K562 (cell line): Measurements from ENCODE around the gene SYVN1. TPM values are rescaled to one million over a fixed set of nuclear protein-coding genes. Genes with fewer than 3 reads are reported as not detected.

Experiments used
- E2F3 ChIP-seq: fragments of 250-450 bp; sonication (Bioruptor Pico); IDR thresholded peaks from 2 replicates; pipeline ENCODE4 v1.4.0; 2020; ENCODE audit warnings: mild to moderate bottlenecking
- EP300 ChIP-seq: IDR thresholded peaks from 2 replicates; pipeline ENCODE4 v1.6.1; 2012; ENCODE audit warnings: low read length, improper control_type of control experiment
- KDM4B ChIP-seq, 2 experiments: fragments of 450-650 bp in 1 of 2; sonication (generic) in 1 of 2; IDR thresholded peaks; 2 replicates each; pipeline ENCODE4 v1.6.1; 2016 to 2017; ENCODE audit warnings: borderline replicate concordance in 2 of 2, antibody characterized with exemption in 1 of 2, low read depth in 1 of 2, mild to moderate bottlenecking in 1 of 2
- KLF13 ChIP-seq: fragments of 450-650 bp; IDR thresholded peaks from 2 replicates; pipeline ENCODE4 v1.6.1; 2016; ENCODE audit warnings: missing genetic modification characterization, low read depth, mild to moderate bottlenecking, missing compliant biosample characterization, moderate library complexity, borderline replicate concordance
- MYNN ChIP-seq, 2 experiments: sonication (generic); formaldehyde crosslinking in 1 of 2; IDR thresholded peaks; 2 replicates each; pipeline versions ENCODE4 v1.5.0 to v1.6.1; 2016 to 2020; ENCODE audit warnings: antibody characterized with exemption in 1 of 2, missing genetic modification reagents in 1 of 2
- NR2C1 ChIP-seq, 2 experiments: fragments of 450-650 bp; IDR thresholded peaks; 2 replicates each; pipeline ENCODE4 v1.6.1; 2017; ENCODE audit warnings: mild to moderate bottlenecking in 2 of 2, antibody characterized with exemption in 1 of 2, inconsistent platforms in 1 of 2, missing compliant biosample characterization in 1 of 2, missing genetic modification characterization in 1 of 2
- PHB2 ChIP-seq: fragments of 450-650 bp; IDR thresholded peaks from 2 replicates; pipeline ENCODE4 v1.6.1; 2017; ENCODE audit warnings: low read depth
- polyA plus RNA-seq, 8 experiments: library from polyadenylated mRNA; depleted of rRNA in 4 of 8; stranded (reverse) in 5 of 8; unstranded in 3 of 8; fragments of >200 nt; fragmentation: Nextera tagmentation in 2 of 8; fragmentation: Illumina TruSeq in 1 of 8; extraction: Ambion mirVana in 2 of 8; extraction: Trizol in 1 of 8; gene quantifications; 2 replicates each; pipeline versions ENCODE4 v1.2.1 to v1.2.3, GENCODE V29; 2011 to 2014; ENCODE audit warnings: inconsistent platforms in 1 of 8, missing spikeins in 1 of 8
- total RNA-seq, 7 experiments: library from RNA; depleted of rRNA in 6 of 7; stranded (reverse); fragments of >200 nt in 6 of 7; fragmentation: Illumina TruSeq in 2 of 7; extraction: Trizol in 2 of 7; gene quantifications; 2 replicates each; pipeline versions ENCODE4 v1.2.1 to v1.2.3, GENCODE V29; 2011 to 2021; ENCODE audit warnings: low replicate concordance in 1 of 7
- TF ChIP-seq, protein P1 (sequence below): fragments of 450-650 bp; IDR thresholded peaks from 2 replicates; pipeline ENCODE4 v1.6.1; 2016; ENCODE audit warnings: mild to moderate bottlenecking, moderate library complexity
- TF ChIP-seq, protein P2 (sequence below), 3 experiments: fragments of 200-800 bp in 1 of 3; fragments of 250-450 bp in 1 of 3; fragments of 450-650 bp in 1 of 3; sonication (Bioruptor Pico) in 1 of 3; sonication (Bioruptor generic) in 1 of 3; formaldehyde crosslinking in 1 of 3; IDR thresholded peaks; 2 replicates each; pipeline versions ENCODE4 v1.6.1 to v1.8.0; 2016 to 2022; ENCODE audit warnings: mild to moderate bottlenecking in 2 of 3, missing genetic modification characterization in 2 of 3, missing compliant biosample characterization in 1 of 3, moderate library complexity in 1 of 3

SYVN1 gene
- total and polyA plus RNA-seq, 9 of the 15 experiments (the other 6 are each of a cell fraction or from before 2014, with no cell fraction given) = 0.41 to 47.4 (median 9.9) TPM

DNA sequence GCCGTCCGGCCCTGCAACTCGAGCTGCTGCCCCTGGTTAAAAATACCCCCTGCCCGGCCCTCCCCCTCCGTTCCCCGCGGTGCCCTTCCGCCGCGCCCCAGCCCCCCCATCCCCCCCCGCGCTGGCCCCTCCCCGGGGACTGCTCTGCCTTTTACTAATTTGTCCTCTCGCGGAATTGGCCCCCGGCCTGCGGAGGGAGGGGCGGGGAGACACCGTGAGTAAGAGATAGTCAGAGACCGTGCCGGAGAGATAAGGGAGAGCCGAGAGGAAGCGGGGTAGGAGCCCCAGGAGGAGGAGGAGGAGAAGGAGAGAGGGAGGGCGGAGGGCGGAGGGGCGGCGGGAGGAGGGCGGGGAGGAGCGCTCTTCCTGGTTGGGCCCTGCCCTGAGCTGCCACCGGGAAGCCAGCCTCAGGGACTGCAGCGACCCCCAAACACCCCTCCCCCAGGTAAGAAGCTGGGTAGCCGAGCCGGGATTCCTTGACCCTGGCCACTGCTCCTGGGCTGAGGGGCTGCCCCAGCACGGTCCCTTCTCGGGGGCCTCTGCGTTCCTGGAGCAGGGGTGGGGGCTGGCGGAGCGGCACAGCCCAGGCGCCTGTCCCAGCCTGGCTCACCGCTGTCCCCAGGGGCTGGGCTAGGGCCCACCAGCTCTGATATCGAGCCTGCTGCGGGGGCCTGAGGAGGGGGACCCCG lies 47.4 kb upstream of the SYVN1 start, which contains the start of gene CAPN1 (continued):
- TF ChIP-seq, protein P1, sequence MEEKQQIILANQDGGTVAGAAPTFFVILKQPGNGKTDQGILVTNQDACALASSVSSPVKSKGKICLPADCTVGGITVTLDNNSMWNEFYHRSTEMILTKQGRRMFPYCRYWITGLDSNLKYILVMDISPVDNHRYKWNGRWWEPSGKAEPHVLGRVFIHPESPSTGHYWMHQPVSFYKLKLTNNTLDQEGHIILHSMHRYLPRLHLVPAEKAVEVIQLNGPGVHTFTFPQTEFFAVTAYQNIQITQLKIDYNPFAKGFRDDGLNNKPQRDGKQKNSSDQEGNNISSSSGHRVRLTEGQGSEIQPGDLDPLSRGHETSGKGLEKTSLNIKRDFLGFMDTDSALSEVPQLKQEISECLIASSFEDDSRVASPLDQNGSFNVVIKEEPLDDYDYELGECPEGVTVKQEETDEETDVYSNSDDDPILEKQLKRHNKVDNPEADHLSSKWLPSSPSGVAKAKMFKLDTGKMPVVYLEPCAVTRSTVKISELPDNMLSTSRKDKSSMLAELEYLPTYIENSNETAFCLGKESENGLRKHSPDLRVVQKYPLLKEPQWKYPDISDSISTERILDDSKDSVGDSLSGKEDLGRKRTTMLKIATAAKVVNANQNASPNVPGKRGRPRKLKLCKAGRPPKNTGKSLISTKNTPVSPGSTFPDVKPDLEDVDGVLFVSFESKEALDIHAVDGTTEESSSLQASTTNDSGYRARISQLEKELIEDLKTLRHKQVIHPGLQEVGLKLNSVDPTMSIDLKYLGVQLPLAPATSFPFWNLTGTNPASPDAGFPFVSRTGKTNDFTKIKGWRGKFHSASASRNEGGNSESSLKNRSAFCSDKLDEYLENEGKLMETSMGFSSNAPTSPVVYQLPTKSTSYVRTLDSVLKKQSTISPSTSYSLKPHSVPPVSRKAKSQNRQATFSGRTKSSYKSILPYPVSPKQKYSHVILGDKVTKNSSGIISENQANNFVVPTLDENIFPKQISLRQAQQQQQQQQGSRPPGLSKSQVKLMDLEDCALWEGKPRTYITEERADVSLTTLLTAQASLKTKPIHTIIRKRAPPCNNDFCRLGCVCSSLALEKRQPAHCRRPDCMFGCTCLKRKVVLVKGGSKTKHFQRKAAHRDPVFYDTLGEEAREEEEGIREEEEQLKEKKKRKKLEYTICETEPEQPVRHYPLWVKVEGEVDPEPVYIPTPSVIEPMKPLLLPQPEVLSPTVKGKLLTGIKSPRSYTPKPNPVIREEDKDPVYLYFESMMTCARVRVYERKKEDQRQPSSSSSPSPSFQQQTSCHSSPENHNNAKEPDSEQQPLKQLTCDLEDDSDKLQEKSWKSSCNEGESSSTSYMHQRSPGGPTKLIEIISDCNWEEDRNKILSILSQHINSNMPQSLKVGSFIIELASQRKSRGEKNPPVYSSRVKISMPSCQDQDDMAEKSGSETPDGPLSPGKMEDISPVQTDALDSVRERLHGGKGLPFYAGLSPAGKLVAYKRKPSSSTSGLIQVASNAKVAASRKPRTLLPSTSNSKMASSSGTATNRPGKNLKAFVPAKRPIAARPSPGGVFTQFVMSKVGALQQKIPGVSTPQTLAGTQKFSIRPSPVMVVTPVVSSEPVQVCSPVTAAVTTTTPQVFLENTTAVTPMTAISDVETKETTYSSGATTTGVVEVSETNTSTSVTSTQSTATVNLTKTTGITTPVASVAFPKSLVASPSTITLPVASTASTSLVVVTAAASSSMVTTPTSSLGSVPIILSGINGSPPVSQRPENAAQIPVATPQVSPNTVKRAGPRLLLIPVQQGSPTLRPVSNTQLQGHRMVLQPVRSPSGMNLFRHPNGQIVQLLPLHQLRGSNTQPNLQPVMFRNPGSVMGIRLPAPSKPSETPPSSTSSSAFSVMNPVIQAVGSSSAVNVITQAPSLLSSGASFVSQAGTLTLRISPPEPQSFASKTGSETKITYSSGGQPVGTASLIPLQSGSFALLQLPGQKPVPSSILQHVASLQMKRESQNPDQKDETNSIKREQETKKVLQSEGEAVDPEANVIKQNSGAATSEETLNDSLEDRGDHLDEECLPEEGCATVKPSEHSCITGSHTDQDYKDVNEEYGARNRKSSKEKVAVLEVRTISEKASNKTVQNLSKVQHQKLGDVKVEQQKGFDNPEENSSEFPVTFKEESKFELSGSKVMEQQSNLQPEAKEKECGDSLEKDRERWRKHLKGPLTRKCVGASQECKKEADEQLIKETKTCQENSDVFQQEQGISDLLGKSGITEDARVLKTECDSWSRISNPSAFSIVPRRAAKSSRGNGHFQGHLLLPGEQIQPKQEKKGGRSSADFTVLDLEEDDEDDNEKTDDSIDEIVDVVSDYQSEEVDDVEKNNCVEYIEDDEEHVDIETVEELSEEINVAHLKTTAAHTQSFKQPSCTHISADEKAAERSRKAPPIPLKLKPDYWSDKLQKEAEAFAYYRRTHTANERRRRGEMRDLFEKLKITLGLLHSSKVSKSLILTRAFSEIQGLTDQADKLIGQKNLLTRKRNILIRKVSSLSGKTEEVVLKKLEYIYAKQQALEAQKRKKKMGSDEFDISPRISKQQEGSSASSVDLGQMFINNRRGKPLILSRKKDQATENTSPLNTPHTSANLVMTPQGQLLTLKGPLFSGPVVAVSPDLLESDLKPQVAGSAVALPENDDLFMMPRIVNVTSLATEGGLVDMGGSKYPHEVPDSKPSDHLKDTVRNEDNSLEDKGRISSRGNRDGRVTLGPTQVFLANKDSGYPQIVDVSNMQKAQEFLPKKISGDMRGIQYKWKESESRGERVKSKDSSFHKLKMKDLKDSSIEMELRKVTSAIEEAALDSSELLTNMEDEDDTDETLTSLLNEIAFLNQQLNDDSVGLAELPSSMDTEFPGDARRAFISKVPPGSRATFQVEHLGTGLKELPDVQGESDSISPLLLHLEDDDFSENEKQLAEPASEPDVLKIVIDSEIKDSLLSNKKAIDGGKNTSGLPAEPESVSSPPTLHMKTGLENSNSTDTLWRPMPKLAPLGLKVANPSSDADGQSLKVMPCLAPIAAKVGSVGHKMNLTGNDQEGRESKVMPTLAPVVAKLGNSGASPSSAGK = no peak
- no peak for TF ChIP-seq E2F3
- TF ChIP-seq EP300 = peak; percentile 51; the same call in 1 of the 2 replicates
- TF ChIP-seq, protein P2, sequence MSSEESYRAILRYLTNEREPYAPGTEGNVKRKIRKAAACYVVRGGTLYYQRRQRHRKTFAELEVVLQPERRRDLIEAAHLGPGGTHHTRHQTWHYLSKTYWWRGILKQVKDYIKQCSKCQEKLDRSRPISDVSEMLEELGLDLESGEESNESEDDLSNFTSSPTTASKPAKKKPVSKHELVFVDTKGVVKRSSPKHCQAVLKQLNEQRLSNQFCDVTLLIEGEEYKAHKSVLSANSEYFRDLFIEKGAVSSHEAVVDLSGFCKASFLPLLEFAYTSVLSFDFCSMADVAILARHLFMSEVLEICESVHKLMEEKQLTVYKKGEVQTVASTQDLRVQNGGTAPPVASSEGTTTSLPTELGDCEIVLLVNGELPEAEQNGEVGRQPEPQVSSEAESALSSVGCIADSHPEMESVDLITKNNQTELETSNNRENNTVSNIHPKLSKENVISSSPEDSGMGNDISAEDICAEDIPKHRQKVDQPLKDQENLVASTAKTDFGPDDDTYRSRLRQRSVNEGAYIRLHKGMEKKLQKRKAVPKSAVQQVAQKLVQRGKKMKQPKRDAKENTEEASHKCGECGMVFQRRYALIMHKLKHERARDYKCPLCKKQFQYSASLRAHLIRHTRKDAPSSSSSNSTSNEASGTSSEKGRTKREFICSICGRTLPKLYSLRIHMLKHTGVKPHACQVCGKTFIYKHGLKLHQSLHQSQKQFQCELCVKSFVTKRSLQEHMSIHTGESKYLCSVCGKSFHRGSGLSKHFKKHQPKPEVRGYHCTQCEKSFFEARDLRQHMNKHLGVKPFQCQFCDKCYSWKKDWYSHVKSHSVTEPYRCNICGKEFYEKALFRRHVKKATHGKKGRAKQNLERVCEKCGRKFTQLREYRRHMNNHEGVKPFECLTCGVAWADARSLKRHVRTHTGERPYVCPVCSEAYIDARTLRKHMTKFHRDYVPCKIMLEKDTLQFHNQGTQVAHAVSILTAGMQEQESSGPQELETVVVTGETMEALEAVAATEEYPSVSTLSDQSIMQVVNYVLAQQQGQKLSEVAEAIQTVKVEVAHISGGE (CRISPR knock-in tag; IDR thresholded peaks at IDR 0.05) = peak in 1 of 3 experiments; percentile 77; a peak in 2 of 6 replicates
- no peak for TF ChIP-seq NR2C1 (IDR thresholded peaks at IDR 0.05)
- no peak for TF ChIP-seq NR2C1 (tag; IDR thresholded peaks at IDR 0.05)
- TF ChIP-seq MYNN (IDR thresholded peaks at IDR 0.05) = no peak
- TF ChIP-seq MYNN (CRISPR knock-in tag; IDR thresholded peaks at IDR 0.05) = no peak
- no peak for TF ChIP-seq PHB2
- TF ChIP-seq KDM4B (IDR thresholded peaks at IDR 0.05; ENCODE audit: borderline replicate concordance in 2 of 2, low read depth in 1 of 2) = no peak
- no peak for TF ChIP-seq KLF13 (tag)
